C1 segment of cervical spinal cord (tissue), 14 donors: ENCODE results near the gene THBS2.

ENCODE experiments used
- DNase-seq, 14 donors: peaks; one replicate each; lab custom pipeline; 2025; lab: John Stamatoyannopoulos, UW

THBS2 gene

DNA sequence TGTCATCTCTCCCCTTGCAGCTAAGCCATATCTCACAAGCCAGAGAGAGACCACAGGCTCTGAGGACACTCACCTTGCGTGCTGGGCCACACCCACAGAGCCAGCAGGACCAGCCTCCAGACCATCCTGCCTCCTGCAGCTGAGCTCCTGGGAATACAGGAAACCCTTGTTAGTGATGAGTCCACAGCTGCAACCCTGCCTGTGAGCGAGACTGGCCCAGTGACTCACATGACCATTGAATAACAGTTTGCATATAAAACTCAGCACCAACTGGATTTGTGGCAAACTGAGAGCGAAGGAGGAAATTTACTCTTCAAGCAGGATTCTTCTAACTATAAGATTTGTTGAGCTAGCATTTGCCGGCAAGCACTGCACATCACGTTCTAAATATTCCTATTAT, 3.0 kb downstream of the THBS2 start:
- peak in 9 of 14 donors; percentile 37 to 79 (median 65) for DNase-seq

DNA sequence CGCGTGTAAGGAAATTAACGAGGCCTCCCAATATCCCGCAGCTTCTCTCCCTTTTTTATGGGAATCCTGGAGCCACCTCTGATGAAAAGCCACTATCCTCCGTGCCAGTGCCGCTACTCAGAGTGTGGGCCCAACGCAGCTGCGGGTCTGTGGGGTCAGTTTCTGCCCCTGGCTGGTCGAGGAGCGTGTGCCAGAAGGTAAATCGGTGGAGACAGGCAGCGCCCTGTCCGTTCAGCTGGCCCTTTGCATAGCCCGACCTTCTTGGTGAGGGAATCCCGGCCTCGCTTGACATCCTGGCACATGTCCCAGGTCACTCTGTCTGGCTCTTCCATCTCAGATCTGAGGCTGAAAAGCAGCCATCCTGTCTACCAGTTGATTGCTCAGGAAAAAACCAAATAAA, 4.6 kb downstream of the THBS2 start:
- DNase-seq: peak in 2 of 14 donors; percentile 26 to 27

DNA sequence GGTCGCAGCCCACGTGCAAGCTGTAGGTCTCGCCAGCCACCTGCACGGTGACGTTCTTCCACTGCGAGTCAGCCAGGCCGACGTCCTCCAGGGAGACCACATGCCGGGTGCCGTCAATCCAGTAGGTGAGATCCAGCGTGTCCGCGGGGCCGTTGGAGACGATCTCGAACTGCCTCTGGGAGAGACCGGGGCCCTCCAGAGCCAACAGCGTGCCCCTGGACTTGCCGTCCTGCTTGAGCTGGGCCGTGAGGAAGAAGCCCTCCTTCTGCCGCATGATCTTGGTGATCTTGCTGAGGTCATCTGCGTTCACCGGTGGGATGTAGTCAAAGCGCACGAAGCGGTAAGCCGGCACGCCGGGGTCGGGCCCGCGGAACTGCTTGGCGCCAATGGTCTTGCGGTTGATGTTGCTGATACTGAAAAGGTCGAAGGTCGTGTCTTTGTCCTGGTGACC, 5.1 kb downstream of the THBS2 start:
- no peak for DNase-seq

DNA sequence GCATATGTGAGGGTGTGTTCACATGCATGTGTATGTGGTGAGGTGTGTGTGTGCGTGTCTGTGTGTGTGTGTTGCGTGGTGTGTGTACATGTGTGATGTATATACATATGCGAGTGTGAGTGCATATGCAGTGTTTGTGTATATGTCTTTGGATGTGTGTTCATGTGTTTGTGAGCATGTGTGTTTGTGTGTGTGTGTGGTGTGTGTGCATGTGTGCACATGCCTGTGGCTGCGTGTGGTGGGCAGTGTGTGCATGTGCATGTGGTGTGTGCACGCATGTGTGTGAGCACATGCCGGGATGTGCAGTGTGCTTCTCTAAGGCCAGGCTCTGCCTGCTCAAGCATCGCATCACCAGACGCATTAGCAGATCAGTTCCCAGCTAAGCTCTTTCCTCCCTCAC, 5.7 kb downstream of the THBS2 start:
- DNase-seq: no peak

DNA sequence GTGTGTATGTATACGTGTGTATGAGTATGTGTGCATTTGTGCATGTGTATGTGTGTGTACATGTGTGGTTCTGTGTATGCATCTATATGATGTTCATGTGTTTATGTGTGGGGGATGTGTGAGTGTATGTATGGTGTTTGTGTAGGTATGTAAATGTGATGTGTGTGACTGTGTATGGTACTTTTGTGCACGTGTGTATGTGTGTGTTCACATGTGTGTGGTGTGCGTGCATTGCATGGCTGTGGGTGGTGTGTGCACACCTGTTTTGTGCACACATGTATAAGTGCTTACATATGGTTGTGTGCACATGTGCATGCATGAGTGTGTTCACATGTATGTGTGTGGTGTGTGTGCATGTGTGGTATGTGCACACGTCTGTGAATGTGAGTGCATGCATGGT, 6.2 kb downstream of the THBS2 start:
- no peak for DNase-seq

DNA sequence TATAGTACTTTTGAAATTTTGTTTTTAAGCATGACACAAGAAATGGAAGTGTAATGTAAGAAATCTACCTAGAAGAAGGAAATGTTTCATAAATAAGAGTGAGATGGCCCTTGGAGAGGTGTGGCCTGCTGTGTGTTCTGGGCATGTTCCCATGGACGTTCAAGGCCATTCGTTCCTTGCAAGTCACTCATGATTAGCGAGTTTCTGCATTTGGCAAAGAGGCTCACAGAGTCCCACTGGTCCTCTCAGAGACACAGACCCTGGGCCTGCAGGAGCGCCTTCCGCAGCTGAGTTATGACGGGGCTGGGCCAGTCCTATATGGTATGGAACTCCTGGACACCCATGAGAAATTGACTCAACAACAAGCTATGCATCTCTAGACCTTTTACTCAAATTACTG, 7.2 kb downstream of the THBS2 start:
- no peak for DNase-seq

DNA sequence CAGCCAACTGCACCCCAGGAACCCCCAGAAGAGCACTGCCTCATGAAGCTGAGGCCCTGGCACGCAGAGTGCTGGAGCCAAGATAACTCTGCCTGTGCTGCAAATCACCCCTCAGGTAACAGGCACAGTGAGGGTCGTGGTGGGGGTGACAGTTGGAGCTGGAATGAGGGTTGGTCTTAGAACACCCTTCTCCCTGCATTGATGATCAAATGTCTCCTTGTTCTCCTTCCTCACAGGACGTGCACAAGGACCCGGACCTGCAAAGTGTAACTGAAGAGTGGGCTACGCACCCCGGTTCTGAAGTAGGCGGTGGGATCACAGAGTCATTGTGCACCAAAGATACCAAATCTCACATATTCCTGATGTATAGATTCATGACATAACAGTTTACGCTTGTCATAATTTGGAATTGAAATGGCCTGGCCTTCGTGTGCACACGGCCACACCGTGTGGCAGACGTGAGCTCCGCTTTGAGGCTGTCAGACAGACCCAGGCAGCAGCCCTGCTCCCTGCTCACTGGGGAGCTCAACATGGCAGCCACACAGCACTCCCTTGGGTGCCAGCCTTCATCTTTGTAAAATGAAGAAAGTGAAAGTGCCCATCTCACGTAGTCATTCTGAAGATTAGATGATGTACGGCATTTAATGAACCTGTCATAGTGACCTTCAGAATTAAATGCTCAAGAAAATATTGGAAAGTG, 8.8 kb downstream of the THBS2 start:
- DNase-seq: no peak

DNA sequence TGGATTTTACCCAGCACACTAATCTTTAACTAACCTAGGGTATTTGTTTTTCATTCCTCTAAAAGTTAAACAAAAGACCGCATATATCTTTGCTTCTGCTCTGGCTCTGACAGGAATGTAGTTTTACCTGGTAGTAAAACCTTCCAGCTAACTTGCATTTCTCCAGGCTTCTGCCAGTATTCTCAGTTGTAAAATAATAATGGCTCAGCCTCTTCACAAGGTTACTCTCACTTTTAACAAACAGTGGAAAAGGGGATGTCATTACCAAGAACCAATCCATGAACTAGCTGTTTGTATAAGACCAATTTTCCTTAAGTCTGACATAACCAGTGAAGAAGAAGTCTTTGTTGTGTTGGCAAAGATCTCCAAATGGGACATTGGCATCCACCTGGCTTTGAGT, 10.0 kb downstream of the THBS2 start:
- no peak for DNase-seq

DNA sequence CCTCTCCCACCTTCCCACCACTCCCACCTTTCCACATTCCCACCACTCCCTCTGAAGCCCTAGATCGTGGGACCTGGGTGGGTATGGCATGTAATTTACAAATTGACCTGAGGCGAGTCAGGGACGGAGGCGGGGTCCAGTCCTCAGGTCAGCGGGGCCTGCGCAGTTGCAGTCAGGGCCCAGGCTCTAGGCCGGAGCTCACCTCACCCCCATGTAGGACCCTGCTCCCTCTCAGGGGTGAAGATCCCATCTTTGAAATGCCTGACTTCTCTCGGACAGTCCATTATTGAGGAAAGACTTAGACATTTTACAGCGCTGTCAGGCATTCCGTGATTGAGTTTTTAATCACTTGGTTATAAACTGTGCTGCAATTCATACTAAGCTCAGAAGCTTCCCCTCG, 10.5 kb downstream of the THBS2 start:
- no peak for DNase-seq

DNA sequence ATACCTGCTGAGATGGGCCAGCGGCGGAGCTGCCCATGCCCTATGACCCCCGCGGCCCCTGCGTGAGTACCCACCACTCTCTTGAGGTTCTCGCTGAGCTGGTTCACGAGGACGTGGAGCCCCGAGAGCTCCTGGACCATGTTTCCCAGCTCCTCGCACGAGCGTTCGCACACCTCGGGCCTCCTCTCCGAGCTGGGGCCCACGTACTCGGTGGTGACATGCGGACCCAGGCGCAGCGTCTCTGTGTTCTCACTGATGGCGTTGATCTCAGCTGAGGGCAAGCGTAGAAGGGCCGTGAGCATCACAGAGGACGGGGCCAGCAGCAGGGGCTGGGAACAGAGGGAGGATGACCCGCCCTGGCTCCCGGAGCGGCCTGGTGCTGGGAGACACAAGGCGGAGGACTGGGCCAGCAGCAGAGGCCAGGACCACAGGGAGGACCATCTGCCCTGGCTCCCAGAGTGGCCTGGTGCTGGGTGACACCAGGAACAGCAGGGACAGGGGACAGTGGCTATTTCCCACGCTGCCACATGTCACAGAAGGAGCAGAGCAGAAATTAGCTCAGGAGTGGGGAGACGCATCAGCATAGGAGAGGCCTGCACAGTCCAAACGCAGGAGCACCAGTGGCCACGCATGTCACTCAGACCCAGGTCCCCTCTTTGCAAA, 11.8 kb downstream of the THBS2 start:
- no peak for DNase-seq

DNA sequence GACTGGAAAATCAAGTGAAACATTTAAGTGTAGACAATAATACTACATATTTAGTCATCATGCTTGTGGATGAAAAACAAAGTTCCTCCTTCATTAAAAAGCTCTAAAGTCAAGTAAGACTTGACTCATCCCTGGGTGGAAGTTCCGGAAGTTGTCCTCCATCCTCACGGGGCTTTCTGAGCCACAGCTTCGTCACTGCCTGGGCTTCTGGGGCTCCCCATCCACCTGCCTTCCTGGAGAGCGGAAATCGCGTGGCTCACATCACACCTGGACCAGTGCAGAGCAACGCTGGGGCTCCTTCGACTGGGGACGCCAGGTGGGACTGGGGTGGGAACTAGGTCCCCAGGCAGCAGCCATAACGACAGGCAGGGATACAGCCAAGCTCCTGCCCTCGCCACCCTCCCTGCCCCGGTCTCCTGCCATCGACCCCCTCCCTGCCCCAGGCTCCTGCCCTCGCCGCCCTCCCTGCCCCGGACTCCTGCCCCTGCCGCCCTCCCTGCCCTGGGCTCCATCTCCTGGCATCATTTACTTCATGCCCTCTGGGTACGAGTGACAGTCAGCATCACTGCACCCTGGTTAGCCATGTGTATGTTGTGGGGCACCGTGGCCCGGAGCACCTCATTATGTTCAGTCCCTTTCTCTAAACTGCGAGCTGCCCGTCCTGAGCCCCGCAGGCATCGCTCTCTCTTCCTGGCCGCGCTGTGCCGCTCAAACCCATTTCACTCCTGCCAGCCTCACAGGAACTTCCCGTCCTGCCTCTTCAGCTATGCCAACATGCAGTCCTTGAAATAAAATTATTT, 12.9 kb downstream of the THBS2 start:
- peak in 1 of 14 donors; percentile 78 for DNase-seq

DNA sequence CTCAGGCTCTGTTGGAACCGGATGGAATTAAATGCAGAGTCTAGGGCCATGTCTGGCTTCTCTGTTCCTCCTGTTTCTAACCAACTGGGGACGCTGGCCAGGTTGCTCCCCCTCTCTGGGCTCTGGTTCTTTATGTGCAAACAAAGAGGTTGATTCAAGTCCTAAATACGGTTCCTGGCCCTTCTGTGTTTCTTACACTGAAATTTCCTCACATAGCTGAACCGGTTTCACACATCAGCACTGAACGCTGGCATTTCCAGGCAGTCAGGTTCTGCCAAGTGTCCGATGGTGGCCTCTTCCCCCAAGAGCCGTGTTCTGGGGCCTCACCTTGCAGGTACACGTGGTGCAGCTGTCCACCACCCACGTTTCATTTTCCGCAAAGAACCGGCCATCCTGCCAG, 13.5 kb downstream of the THBS2 start:
- peak in 8 of 14 donors; percentile 14 to 83 (median 34) for DNase-seq

DNA sequence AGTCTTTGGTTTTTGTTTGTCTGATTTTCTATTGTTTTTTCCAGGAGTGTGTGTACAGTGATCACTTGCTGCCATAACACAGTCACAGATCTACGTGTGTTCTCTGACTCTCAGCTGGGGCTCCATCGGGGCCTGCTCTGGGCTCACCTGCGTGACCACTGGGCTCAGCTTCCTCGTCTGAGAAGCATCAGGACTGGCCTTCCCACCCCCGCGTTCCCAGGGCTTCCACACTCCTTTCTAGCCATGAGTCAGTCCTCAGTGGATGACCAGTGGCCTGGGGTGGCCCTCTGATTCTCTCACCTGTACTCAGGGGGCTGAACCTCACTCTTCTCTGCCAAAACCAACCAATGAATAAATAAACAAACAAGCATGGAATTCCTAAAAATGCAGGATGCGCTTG, 14.5 kb downstream of the THBS2 start:
- DNase-seq: no peak

DNA sequence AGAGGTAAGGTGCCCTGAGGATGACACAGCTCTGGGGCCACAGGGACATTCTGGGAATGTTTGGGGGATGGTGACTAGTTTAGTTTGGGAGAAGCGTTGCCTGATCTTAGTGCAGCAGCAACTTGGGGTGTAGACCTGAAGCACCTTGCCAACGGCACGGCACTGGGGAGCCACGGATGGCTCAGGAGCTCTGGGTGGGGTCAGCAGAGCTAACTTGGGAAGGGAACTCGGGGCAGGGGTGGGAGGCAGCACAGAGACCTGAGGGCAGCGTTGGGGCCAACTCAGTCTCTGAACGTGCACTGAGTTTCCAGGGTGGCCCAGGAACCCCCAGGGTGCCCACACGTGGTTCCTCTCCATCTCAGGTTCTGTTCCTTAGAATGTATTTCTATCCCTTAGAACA, 14.9 kb downstream of the THBS2 start:
- no peak for DNase-seq

DNA sequence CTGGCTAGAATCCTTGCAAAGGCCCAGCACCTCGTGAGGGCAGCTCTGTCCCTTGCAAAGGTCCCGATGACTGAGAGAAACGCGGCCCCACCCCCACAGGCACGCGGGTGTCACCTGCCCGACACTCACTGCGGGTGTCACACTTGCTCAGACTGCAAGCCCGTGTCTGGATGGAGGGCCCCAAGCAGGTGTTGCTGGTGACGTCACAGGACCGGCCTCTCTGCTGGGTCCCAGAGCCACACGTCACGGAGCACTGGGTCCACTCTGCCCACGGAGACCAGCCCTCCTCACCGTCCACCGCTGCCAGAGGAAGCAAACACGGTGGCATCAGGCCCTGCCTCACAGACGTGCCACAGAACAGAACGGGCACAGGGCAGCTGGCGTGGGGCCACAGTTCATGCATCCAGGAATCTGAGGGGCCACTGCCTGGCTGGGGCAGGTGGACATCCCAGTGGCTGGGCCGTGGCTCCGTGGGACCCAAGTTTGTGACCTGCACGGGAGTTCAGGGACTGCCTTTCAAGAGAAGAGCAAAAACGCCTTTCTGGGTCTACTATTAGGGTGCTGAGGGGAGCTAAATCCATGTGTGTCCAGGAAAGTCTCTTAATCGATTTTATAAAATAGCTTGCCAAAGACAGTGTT, 16.0 kb downstream of the THBS2 start:
- DNase-seq: no peak

DNA sequence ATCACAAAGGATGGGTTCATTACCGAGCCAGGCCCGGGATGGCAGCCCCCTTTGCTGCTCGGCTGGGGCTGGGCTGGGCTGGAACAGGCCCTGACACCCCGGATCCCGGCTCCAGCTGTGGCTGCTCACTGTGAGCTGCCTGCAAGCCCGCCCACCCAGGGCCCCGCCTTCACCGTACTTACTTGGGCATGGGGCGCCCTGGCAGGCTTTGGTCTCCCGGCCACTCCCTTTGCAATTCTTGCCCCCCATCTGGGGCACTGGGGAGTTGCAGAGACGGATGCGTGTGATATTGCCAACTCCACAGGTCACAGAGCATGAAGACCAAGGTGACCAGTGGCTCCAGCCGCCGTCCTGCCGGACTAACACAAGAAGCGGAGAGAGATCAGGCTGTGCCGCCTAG, 16.7 kb downstream of the THBS2 start:
- no peak for DNase-seq

DNA sequence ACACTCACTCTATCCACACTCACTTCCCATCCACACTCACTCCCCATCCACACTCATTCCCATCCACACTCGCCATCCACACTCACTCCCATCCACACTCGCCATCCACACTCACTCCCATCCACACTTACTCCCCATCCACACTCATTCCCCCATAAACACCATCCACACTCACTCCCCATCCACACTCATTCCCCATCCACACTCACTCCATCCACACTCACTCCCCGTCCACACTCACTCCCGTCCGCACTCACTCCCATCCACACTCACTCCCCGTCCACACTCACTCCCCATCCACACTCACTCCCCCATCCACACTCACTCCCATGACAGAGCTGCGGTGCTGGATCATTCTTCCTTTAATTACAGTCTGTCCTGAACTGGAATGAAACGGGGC, 17.1 kb downstream of the THBS2 start:
- DNase-seq: no peak

DNA sequence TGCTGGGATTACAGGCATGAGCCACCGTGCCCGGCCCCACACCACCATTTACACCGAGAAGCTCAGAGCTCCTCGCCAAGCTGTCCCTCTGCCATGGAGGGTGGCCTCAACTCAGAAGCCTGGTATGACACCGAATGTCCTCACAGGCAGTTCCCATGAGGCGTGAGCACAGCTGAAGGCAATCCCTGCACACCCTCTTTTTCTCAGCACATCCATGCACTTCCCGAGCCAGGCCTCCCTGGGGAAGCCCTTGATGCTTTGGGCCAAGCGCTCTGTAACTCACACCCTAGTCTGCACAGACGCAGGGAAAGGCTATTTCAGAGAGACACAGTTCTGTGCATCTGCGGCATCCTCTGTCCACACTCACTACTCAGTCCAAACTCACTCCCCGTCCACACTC, 18.4 kb downstream of the THBS2 start:
- no peak for DNase-seq

DNA sequence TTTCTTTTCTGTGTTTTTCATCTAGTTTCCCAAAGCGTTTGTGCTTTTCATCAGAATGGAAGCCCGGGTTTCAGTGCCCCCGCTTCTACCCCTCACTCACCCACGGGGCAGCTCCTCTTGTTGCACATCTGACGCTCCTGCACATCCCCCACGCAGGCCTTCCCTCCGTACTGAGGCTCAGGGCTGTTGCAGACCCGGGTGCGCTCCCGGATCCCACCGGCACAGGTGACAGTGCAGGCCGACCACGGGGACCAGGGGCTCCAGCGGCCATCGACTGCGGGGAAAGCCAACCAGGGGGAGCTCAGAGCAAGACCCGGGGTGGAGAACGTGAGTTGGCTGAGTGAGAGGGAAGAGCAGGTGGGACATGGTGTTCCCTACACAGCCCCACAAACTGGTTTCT, 19.0 kb downstream of the THBS2 start:
- DNase-seq: no peak

DNA sequence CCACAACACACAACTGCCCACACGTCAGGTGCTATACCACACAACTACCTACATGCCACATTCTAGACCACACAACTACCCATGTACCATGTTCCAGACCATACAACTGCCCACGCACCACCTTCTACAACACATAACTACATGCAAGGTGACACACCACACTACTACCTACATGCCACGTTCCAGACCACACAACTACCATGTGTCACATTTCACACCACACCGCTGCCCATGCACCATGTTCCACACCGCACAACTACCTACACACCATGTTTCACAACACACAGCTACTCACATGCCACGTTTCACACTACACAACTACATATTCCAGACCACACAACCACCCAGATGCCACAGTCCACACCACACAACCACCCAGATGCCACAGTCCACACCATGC, 19.8 kb downstream of the THBS2 start:
- no peak for DNase-seq

DNA sequence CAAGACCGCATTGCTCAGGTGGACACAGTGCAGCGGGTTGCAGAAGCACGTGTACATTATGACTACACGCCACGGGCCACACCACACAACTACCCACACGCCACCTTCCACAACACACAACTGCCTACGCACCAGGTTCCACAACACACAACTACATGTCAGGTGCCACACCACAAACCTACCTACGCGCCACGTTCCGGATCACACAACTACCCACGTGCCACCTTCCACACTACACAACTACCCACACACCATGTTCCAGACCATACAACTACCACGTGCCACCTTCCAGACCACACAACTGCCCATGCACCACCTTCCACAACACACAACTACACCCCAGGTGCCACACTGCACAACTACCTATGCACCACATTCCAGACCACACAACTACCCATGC, 20.5 kb downstream of the THBS2 start:
- DNase-seq: no peak

DNA sequence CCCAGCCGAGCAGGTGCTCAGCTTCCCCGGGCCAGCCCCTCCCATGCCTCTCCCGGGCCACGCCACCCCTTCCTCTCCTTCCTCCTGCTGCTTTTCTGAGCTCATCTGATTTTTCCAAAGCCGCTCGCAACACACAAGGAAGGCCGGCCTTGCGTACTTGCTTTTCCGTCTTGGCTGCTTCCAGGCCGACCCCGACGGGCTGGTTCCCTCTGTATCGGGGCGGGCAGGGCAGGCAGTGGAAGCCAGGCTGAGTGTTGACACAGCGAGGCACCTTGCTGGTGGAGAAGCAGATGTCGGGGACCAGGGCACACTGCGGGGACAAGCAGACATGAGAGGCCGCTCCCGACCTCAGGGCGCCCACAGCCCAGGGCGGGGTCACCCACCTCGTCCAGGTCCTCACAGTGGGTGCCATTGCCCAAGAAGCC, 21.1 kb downstream of the THBS2 start:
- no peak for DNase-seq
